HG03342 (cell line): ENCODE results near the gene CIAO3.
"Not testable (repeated sequence)": the region's sequence is repeated elsewhere in the genome, so short reads cannot be mapped to it uniquely, and the experiment has no call there.

ENCODE experiments used
- ATAC-seq: cut with Tn5 transposase; IDR thresholded peaks from one replicate; pipeline ENCODE4 v1.9.1; 2021; ENCODE audit warnings: mild to moderate bottlenecking, moderate library complexity; ENCODE audit not compliant: unreplicated experiment

Gene CIAO3

GRCh38 chr16:694863-695354, 45.9 kb downstream of the CIAO3 start:
- ATAC-seq, result no peak

DNA sequence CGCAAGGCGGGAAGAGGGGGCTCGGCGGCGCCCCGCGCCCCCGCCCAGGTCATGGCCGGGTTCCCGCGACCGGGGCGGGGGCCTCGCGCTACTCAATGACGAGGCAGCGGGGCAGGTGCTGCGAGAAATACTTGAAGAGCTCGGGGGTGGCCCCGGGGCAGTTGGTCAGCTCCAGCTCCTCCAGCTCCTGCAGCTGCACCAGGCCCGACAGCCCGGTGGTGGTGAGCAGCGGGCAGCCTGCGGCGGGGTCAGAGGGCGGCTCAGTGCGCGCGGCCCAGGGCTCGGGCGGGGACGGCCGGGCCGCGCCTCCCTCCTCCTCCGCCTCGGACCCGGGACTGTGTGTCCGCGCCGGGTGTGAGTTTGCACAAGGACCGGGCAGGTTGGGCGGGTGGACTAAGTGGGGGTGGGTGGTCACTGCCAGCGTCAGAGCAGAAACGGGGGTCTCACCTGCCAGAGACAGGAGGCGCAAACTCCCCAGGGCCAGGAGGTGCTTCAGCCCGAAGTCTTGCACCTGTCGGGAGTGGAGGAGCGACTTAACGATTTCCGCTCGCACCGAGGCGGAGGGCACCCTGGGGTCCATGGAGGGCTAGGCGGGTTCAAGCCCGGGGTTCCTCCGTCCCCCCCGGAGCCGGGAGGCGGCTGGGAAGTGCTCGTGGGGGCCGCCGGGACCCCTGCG, 46.5 kb downstream of the CIAO3 start:
- ATAC-seq, result no peak

GRCh38 chr16:693766-694165, 47.0 kb downstream of the CIAO3 start:
- no peak for ATAC-seq

- no peak for ATAC-seq
Observed at GRCh38 chr16:693364-693763, 47.4 kb downstream of the CIAO3 start.

DNA sequence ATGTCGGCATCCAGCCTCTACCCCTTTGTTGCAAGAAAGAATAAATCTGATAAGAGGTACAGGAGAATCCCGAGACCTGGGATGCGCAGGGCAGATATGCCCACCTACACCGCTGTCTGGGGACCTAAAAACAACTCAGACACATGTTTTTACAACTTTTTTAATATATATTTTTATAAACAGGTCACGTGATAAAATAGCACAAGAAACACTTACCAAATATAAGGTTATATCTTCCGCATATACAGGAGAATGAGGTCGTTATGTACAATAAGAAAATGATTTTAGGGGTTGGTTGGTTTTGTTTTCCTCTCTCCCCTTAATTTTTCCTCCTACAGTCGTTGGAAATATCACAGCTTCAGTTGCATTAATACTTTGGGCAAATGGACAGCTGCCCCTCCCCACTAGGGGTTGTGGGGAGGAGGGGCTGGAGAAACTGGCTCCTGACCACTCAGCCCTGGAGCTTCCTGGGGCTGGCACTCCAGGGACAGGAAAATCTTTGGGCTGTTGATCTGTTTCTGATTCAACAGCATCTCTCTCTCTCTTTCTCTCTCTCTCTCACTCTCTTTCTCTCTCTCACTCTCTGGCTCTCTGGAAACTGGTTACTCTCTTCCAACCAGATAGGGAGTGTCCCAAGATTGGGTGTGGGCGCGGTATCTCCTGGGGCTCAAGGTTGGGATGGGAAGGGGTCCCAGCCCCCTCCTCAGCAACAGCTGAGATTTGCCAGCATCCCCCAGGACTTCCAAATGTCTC, 48.3 kb downstream of the CIAO3 start:
- no peak for ATAC-seq

DNA sequence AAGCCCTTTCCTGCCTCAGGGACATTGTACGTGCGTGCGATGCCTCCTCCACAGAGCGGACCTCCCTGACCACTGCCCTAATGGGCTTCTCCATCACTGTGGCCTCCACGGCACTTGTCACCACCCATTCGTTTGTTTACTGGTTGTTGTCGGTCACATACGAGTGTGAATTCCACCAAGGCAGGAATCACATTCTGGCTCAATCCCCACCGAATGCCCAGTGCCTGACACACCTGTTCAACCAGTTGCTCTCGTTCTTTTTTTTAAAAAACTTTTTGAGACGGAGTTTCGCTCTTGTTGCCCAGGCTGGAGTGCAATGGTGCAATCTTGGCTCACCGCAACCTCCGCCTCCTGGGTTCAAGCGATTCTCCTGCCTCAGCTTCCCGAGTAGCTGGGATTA, 49.6 kb downstream of the CIAO3 start:
- not testable (repeated sequence) for ATAC-seq

GRCh38 chr16:689175-689897, 51.5 kb downstream of the CIAO3 start:
- ATAC-seq, result no peak

DNA sequence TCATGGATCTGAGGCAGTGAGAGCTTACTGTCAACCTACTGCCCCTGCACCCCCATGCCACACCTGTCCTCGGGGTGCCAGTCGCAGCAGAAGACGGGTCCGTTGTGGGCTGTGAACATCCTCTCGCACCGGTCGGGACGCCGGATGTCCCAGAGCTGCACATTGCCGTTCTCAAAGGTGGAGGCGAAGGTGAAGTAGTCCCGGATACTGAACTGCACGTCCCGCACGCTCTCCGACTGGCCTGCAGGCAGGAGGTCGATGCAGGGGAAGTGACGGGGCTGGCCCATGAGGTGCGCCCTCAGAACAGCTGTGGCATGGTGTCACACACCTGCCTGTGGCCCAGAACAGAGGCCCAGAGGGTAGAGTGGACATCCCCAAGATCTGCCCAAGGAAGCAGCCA, 53.3 kb downstream of the CIAO3 start:
- no peak for ATAC-seq

- ATAC-seq, result no peak
Observed at GRCh38 chr16:686459-687260, 54.1 kb downstream of the CIAO3 start.

DNA sequence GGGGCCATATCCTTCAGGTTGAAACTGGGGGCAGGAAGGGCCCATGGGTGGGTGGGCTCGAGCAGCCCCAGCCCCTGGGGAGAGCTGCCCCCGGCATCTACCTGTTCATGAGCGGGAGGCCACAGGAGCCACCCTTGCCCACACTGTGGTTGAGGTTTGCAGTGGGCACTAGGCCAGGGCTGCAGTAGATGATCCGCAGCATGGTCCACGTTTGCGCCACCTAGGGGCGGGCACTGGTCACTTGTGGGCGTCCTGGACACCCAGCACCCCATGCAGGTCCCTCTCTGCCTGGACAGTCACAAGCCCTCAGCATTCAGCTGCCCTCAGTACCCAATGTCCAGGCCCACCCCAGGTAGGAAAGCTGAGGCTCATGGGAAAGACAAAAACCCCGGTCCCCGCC, 54.8 kb downstream of the CIAO3 start:
- no peak for ATAC-seq

DNA sequence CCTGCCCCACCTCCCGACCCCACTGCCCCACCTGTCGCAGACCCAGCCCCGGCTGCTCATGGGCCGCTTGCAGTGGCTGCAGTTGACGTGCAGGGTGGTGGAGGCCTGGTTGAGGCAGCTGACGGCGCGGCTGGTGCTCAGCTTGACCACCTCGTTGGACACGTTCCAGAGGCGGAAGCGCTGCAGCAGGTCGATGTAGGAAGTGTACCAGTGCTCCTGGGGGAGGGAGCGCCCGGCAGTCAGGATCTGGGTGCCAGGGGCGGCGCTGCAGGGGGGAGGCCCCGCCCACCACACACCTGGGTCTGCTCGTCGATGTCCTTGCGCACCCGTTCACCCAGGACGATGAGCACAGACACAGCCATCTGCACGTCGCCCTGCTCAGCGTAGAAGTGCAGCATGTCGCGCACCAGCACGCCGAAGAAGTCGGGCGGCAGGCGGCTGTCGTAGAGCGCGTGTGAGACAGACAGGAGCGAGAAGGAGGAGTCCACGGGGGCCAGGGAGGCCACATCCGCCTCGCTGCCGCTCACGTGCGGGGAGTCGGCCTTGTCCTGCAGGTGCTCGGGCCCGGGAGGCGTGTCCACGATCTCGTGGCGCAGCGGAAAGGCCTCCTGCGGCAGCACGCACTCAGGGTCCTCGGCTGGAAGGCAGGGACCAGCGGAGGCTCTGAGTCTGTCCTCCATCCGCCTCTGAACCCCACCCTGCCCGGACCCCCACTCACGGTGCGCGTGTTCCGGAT, 55.7 kb downstream of the CIAO3 start:
- ATAC-seq, result no peak

- peak; percentile 61 for ATAC-seq
Observed at GRCh38 chr16:684071-684794, 56.6 kb downstream of the CIAO3 start, which contains the start of gene JMJD8. TSS of gene JMJD8 (minus strand) at chr16:684334. CDS start at chr16:684319, 15 bp downstream.

- no peak for ATAC-seq
Observed at GRCh38 chr16:683396-684070, 57.3 kb downstream of the CIAO3 start.

DNA sequence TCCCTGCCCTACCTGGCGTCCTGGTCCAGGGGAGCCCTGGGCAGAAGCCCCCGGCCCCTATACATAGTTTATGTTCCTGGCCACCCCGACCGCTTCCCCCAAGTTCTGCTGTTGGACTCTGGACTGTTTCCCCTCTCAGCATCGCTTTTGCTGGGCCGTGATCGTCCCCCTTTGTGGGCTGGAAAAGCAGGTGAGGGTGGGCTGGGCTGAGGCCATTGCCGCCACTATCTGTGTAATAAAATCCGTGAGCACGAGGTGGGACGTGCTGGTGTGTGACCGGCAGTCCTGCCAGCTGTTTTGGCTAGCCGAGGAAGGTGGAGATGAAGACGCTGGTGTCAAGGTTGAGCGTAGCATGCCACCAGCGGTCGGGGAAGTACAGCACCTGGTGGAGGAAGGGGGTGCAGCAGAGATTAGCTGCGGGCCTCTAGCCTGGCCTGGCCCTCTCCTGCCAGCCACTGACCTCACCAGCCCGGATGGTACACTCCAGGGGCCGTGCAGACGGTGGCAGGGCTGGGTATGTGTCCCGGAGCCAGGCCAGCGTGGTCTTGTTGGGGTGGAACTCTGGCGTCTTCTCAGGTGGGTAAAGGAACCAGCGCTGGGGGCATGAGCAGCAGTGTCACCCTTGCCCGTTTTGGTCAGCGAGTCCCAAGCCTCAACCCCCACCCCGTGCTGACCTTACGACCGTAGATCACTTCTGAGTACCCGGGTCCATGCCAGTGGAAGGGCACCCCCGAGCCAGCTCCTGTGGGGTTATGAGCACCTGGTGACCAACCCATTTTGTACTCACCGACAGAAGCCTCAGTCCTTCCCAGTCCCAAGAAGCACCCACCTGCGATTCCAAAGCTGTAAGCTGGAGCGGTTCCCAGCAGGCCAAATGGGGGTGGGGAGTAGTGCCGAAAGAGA, 58.1 kb downstream of the CIAO3 start:
- no peak for ATAC-seq

DNA sequence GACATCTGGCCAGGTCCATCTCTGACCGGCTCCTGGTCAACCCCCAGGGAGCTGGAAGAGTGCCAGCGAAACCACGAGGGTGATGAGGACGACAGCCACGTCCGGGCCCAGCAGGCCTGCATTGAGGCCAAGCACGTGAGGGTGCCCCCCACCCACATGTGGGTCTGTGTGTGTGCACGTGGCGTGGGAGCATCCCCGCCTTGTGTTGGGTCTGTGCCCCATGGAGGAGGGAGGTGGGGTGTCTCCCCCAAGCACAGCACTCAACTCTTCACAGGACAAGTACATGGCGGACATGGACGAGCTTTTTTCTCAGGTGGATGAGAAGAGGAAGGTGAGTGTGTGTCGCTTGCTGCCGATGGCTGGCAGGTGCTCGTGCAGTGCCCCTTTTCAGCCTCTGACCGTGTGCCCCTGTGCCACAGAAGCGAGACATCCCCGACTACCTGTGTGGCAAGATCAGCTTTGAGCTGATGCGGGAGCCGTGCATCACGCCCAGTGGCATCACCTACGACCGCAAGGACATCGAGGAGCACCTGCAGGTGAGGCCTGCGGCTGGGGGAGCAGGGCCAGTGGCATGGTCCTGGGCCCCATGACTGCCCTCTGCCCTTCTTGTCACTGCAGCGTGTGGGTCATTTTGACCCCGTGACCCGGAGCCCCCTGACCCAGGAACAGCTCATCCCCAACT, 58.9 kb downstream of the CIAO3 start:
- ATAC-seq, result no peak

GRCh38 chr16:680967-681745, 59.6 kb downstream of the CIAO3 start:
- no peak for ATAC-seq

DNA sequence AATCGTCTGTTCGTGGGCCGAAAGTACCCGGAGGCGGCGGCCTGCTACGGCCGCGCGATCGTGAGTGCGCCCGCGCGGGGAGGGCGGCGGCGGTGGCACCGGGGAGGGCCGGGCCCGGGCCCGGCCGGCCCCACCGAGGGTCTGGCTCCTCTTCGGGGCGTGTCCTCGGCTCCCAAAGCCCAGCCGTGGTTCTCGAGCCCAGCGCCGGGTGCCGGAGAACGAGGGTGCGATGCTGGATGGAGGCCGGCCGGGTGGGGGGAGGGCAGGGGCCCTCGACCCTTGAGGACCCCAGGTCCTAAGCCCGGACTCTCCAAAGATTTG, 60.2 kb downstream of the CIAO3 start:
- no peak for ATAC-seq
